C4-2B (cell line): ENCODE results near the gene PDE4A.

ENCODE experiments used
- H3K27ac ChIP-seq: fragments of 450-650 bp; 2 replicates; pipeline ENCODE4 v1.5.1; 2017
- CTCF ChIP-seq: fragments of 450-650 bp; conservative IDR thresholded peaks from 2 replicates; pipeline ENCODE4 v1.5.1; 2017; ENCODE audit warnings: mild to moderate bottlenecking
- ZFX ChIP-seq: fragments of 450-650 bp; IDR thresholded peaks from 2 replicates; pipeline ENCODE4 v1.6.1; 2017

The PDE4A gene

GRCh38 chr19:10517361-10517759, 97.0 kb downstream of the PDE4A start, which contains the start of gene S1PR5:
Gene S1PR5, minus strand, starts transcription at chr19:10517447. Its CDS starts 2,436 bp downstream, at chr19:10515011.
- no peak within 1 kb of the TSS for H3K27ac ChIP-seq
- TF ChIP-seq ZFX (no peak), CTCF (no peak)

GRCh38 chr19:10517760-10518443, 97.6 kb downstream of the PDE4A start:
- H3K27ac ChIP-seq = no peak overlapping the region
- TF ChIP-seq CTCF = no peak
- TF ChIP-seq ZFX = no peak

- H3K27ac ChIP-seq = no peak overlapping the region
- TF ChIP-seq CTCF (no peak), ZFX (no peak)
Measured at GRCh38 chr19:10518444-10519361, 98.4 kb downstream of the PDE4A start.
